Endodermal cell (in vitro differentiated cells): ENCODE results near the gene WDR77. TPM values are rescaled to one million over a fixed set of nuclear protein-coding genes. Genes with fewer than 3 reads are reported as not detected.
A peak's percentile ranks its signal among the peaks of the same experiment; 100 is the strongest.

Experiments used
- DNase-seq: peaks from one replicate; pipeline ENCODE4 v3.0.0-alpha.2; 2017
- H3K27ac ChIP-seq: 2 replicates; pipeline ENCODE4 v1.5.1; 2013; ENCODE audit warnings: mild to moderate bottlenecking, low read depth, low read length, moderate library complexity
- H3K27me3 ChIP-seq: 2 replicates; pipeline ENCODE4 v1.6.1; 2013; ENCODE audit warnings: mild to moderate bottlenecking, low read length, moderate library complexity; ENCODE audit not compliant: insufficient read depth, control insufficient read depth, poor library complexity, severe bottlenecking
- H3K36me3 ChIP-seq: 2 replicates; pipeline ENCODE4 v1.7.0; 2013; ENCODE audit warnings: mild to moderate bottlenecking, low read length, moderate library complexity; ENCODE audit not compliant: control insufficient read depth, insufficient read depth
- H3K4me1 ChIP-seq: one replicate; pipeline ENCODE4 v1.7.0; 2013; ENCODE audit warnings: low read length; ENCODE audit not compliant: control insufficient read depth, insufficient read depth
- H3K4me3 ChIP-seq: 2 replicates; pipeline ENCODE4 v1.5.1; 2013; ENCODE audit warnings: mild to moderate bottlenecking, low read length, moderate library complexity
- H3K9ac ChIP-seq: 2 replicates; pipeline ENCODE4 v1.6.1; 2013; ENCODE audit warnings: mild to moderate bottlenecking, low read length, moderate library complexity; ENCODE audit not compliant: poor library complexity, severe bottlenecking; ENCODE audit errors: extremely low read depth
- H3K9me3 ChIP-seq: 2 replicates; pipeline ENCODE4 v1.6.1; 2013; ENCODE audit warnings: mild to moderate bottlenecking, low read length, moderate library complexity; ENCODE audit not compliant: control insufficient read depth
- H3K27ac Mint-ChIP-seq: 2 replicates; pipeline ENCODE4 v1.8.0; 2020; ENCODE audit warnings: mixed read lengths
- H3K27me3 Mint-ChIP-seq: 2 replicates; pipeline ENCODE4 v1.8.0; 2021; ENCODE audit warnings: mild to moderate bottlenecking, mixed read lengths; ENCODE audit not compliant: insufficient read depth
- H3K36me3 Mint-ChIP-seq: 2 replicates; pipeline ENCODE4 v1.8.0; 2020; ENCODE audit warnings: low read depth, mixed read lengths
- H3K4me1 Mint-ChIP-seq: 2 replicates; pipeline ENCODE4 v1.8.0; 2020; ENCODE audit warnings: mixed read lengths
- H3K4me3 Mint-ChIP-seq: 2 replicates; pipeline ENCODE4 v1.8.0; 2020; ENCODE audit warnings: mild to moderate bottlenecking, moderate library complexity, mixed read lengths
- H3K9me3 Mint-ChIP-seq: 2 replicates; pipeline ENCODE4 v1.8.0; 2020; ENCODE audit warnings: mild to moderate bottlenecking, mixed read lengths
- CTCF ChIP-seq: fragments of 200-600 bp; sonication (generic); conservative IDR thresholded peaks from 2 replicates; pipeline ENCODE4 v1.5.0; 2021; ENCODE audit warnings: antibody characterized with exemption, mild to moderate bottlenecking
- WGBS, 2 experiments: methylation state at CpG; one replicate each; pipeline versions ENCODE4 v1.1.5 to v1.1.7; 2013; ENCODE audit warnings: missing lambda C conversion rate in 2 of 2, mixed read lengths in 1 of 2; ENCODE audit not compliant: insufficient coverage in 1 of 2, insufficient read length in 1 of 2; 5-methylcytosine and 5-hydroxymethylcytosine counted together
- total RNA-seq, 2 donors: library from RNA; stranded (reverse); fragmentation: NEBNext Ultra II Directional in 1 of 2; extraction: Animal tissue kit (Norgen Biotek cat#: 25700) in 1 of 2; gene quantifications; 2 replicates in 1 of 2; 3 replicates in 1 of 2; pipeline ENCODE4 v1.2.1, GENCODE V29; 2021

WDR77 gene
- total RNA-seq, 2 donors from 2014 or later, result 60.4 to 68.4 TPM

- Histone ChIP-seq H3K9ac (no peak overlapping the region), H3K9me3 (no peaks in the 10 kb centered on the region), H3K4me1 (no peaks in the 10 kb centered on the region), H3K4me3 (no peak overlapping the region), H3K27ac (no peak overlapping the region), H3K36me3 (no peaks in the 10 kb centered on the region), H3K27me3 (no peaks in the 10 kb centered on the region)
- DNase-seq, result peak; percentile 92
- Mint-ChIP-seq H3K9me3 (no peaks in the 10 kb centered on the region), H3K27me3 (no peaks in the 10 kb centered on the region), H3K27ac (no peak overlapping the region), H3K36me3 (no peaks in the 10 kb centered on the region), H3K4me3 (no peak overlapping the region), H3K4me1 (no peaks in the 10 kb centered on the region)
- peak; percentile 92 for TF ChIP-seq CTCF
- WGBS, 2 experiments, result 51 to 62% methylated on average over 7 to 8 of the region's 8 CpGs
Observed at GRCh38 chr1:111481387-111482221, 32.5 kb upstream of the WDR77 start.

DNA sequence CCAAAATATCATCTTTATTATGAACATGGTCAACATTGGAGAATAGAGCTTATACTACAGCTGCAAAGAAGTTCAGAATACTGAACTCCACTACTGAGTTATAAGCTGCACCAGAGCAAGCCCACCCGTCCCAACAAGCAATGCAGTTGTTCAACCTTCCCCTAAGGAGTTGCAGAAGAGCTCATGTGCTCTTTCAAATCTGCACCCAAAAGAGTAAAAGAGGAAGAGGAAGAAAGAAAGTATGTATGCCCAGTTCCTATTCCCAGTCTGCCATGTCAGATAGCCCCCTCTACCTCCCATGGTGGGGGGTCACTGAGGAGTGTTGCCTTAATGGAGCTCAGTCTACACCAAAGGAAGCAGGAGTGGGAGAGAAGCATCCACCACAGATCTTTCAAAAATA is 31.6 kb upstream of the WDR77 start:
- H3K9ac ChIP-seq, result no peak overlapping the region
- Mint-ChIP-seq H3K27ac (no peak overlapping the region), H3K4me1 (no peaks in the 10 kb centered on the region), H3K4me3 (no peak overlapping the region), H3K9me3 (no peaks in the 10 kb centered on the region), H3K27me3 (no peaks in the 10 kb centered on the region), H3K36me3 (no peaks in the 10 kb centered on the region)
- WGBS, 2 experiments, result 86% methylated on average over 1 of the region's 1 CpG; no CpG with 5 or more reads in 1 of the 2 experiments
- no peak for DNase-seq
- TF ChIP-seq CTCF, result no peak
- H3K9me3 ChIP-seq, result no peaks in the 10 kb centered on the region
- H3K4me1 ChIP-seq, result no peaks in the 10 kb centered on the region
- H3K27ac ChIP-seq, result no peak overlapping the region
- no peaks in the 10 kb centered on the region for H3K36me3 ChIP-seq
- no peak overlapping the region for H3K4me3 ChIP-seq
- H3K27me3 ChIP-seq, result no peaks in the 10 kb centered on the region

DNA sequence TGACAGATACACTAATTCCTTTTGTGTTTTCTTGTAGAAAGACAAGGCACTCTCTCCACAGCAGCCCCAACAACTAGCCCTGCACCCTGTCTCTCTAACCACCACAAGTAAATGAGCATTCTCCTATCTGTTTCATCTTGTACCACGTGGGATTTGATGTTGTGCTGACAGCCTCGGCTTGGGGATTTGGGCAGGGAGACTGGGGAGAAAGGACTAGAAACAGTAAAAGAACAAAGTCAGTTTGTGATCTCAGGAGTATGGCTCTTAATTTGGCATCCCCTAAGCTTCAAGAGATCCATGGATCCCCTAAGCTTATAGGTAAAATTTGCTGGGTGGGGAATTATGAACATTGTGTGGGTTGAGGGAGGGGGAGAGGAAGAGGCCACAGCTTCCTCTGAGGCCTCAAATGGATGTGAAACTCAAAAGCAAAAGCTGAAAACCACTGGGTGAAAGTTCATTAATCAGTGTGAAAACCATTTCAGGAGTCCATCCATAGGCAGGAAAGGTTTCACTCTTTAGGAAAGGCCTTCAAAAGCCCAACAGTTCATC is 27.8 kb upstream of the WDR77 start:
- no peaks in the 10 kb centered on the region for H3K36me3 Mint-ChIP-seq
- H3K9me3 Mint-ChIP-seq, result no peaks in the 10 kb centered on the region
- no peaks in the 10 kb centered on the region for H3K9me3 ChIP-seq
- TF ChIP-seq CTCF, result no peak
- H3K27me3 ChIP-seq, result no peaks in the 10 kb centered on the region
- no peak overlapping the region for H3K27ac Mint-ChIP-seq
- H3K36me3 ChIP-seq, result no peaks in the 10 kb centered on the region
- H3K4me3 ChIP-seq, result no peak overlapping the region
- no peak overlapping the region for H3K4me3 Mint-ChIP-seq
- no peak for DNase-seq
- H3K27me3 Mint-ChIP-seq, result no peaks in the 10 kb centered on the region
- H3K9ac ChIP-seq, result no peak overlapping the region
- no peaks in the 10 kb centered on the region for H3K4me1 ChIP-seq
- no peaks in the 10 kb centered on the region for H3K4me1 Mint-ChIP-seq
- WGBS, 2 experiments, result 80 to 100% methylated on average over 2 of the region's 2 CpGs
- no peak overlapping the region for H3K27ac ChIP-seq
